Heart left ventricle (tissue), 13 donors: ENCODE measurements around the gene IMMP2L.

ENCODE experiments used
- POLR2A ChIP-seq, 2 donors: fragments of 450-650 bp; IDR thresholded peaks; one replicate each; pipeline ENCODE4 v1.6.1; 2017; ENCODE audit warnings: antibody characterized with exemption in 2 of 2, mild to moderate bottlenecking in 2 of 2, moderate library complexity in 2 of 2
- TF ChIP-seq, protein P1 (sequence below), 12 donors: fragments of 200-600 bp; sonication (generic) in 4 of 12; IDR thresholded peaks; one replicate each; pipeline versions ENCODE4 v1.5.0 to v1.8.0; 2018 to 2022; ENCODE audit warnings: antibody characterized with exemption in 12 of 12, mild to moderate bottlenecking in 5 of 12
- donor health status: ischemic (EF 13 %, LVEDD 7.1; RV severe dilation, severe dysfunction).
- donor health status: DM: no; HTN: yes; CAD: no.
- donor health status: DM: no; HTN: no; CAD: no.
- donor health status: ischemic (EF 25% LVEDD 6.9; RV normal size, moderate dysfunction).
- donor health status: ischemic (EF 25% LVEDD 5.7; RV mildly dilated, moderate dysfunction).
- donor health status: ischemic (EF 35%, LVEDD 5.7; RV mildly dilated, moderate dysfunction).
- donor health status: nonischemic (EF 11% LVEDD 7.7; RV severe dilation, severe dysfunction).
- donor health status: DM: yes; HTN: yes; CAD: no.
- donor health status: PGD.
- donor health status: ischemic (EF 29% LVEDD 5.4; RV normal size, mild dysfunction).
- donor health status: nonischemic (EF 23%, LVEDD 6.1; RV moderate dilation, normal function).

DNA sequence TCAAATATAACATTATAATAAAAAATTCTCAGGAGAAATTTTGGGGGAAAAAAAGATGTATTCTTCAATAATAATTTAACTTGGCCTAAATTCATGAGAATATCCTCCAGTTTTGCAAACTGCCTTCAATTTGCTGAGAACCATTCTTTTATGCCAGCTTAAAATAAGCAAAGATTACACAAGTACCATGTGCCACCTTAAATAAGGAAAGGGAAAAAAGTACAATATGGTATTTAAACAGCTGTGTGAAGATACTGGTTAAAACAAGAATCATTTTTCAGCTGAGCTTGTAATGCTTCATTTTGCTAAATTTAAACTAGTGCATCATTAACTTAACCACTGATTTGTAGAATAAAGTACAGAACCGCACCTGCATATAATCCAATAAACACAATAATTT is 253.6 kb downstream of the IMMP2L start:
- no peak for TF ChIP-seq POLR2A (IDR thresholded peaks at IDR 0.05)
- TF ChIP-seq, protein P1, sequence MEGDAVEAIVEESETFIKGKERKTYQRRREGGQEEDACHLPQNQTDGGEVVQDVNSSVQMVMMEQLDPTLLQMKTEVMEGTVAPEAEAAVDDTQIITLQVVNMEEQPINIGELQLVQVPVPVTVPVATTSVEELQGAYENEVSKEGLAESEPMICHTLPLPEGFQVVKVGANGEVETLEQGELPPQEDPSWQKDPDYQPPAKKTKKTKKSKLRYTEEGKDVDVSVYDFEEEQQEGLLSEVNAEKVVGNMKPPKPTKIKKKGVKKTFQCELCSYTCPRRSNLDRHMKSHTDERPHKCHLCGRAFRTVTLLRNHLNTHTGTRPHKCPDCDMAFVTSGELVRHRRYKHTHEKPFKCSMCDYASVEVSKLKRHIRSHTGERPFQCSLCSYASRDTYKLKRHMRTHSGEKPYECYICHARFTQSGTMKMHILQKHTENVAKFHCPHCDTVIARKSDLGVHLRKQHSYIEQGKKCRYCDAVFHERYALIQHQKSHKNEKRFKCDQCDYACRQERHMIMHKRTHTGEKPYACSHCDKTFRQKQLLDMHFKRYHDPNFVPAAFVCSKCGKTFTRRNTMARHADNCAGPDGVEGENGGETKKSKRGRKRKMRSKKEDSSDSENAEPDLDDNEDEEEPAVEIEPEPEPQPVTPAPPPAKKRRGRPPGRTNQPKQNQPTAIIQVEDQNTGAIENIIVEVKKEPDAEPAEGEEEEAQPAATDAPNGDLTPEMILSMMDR (IDR thresholded peaks at IDR 0.05) = no peak
